WTC11 (cell line): ENCODE measurements around the gene ZNHIT2. TPM values are rescaled to one million over a fixed set of nuclear protein-coding genes. Genes with fewer than 3 reads are reported as not detected.

ENCODE experiments used
- ATAC-seq: fragments of 200-7000 bp; cut with Tn5 transposase; 2 replicates; pipeline ENCODE4 v1.10.0; 2021; ENCODE audit warnings: mild to moderate bottlenecking, moderate library complexity
- CTCF ChIA-PET: fragments of 300-600 bp; sonication (Branson Sonifier 250); formaldehyde crosslinking; loops from one replicate; lab custom pipeline; 2021; ENCODE audit warnings: antibody characterized with exemption; lab: Charles Lee
- POLR2A ChIA-PET: fragments of 350-600 bp; sonication (Branson Sonifier 250); formaldehyde crosslinking; loops from one replicate; lab custom pipeline; 2021; ENCODE audit warnings: antibody characterized with exemption; lab: Charles Lee
- DNase-seq: peaks from one replicate; pipeline ENCODE4 v3.0.0; 2021; ENCODE audit warnings: low spot score
- H3K27ac Mint-ChIP-seq: 2 replicates; pipeline ENCODE4 v1.8.0; 2021; ENCODE audit warnings: mixed read lengths
- H3K27me3 Mint-ChIP-seq: 2 replicates; pipeline ENCODE4 v1.8.0; 2021; ENCODE audit warnings: low read depth, mild to moderate bottlenecking, moderate library complexity, mixed read lengths
- H3K36me3 Mint-ChIP-seq: 2 replicates; pipeline ENCODE4 v1.8.0; 2021; ENCODE audit warnings: mixed read lengths
- H3K4me1 Mint-ChIP-seq: 2 replicates; pipeline ENCODE4 v1.8.0; 2022; ENCODE audit warnings: mixed read lengths
- H3K4me3 Mint-ChIP-seq: 2 replicates; pipeline ENCODE4 v1.8.0; 2021; ENCODE audit warnings: mild to moderate bottlenecking, moderate library complexity, mixed read lengths
- H3K9me3 Mint-ChIP-seq: 2 replicates; pipeline ENCODE4 v1.8.0; 2021; ENCODE audit warnings: mixed read lengths
- ATF1 ChIP-seq: sonication (generic); formaldehyde crosslinking; IDR thresholded peaks from 2 replicates; pipeline ENCODE4 v1.8.1; 2023; ENCODE audit warnings: mild to moderate bottlenecking, moderate library complexity, missing genetic modification reagents
- ATF3 ChIP-seq: sonication (generic); formaldehyde crosslinking; conservative IDR thresholded peaks from 2 replicates; pipeline ENCODE4 v1.8.1; 2022; ENCODE audit warnings: mild to moderate bottlenecking, missing genetic modification reagents
- CBFB ChIP-seq: sonication (generic); formaldehyde crosslinking; IDR thresholded peaks from 2 replicates; pipeline ENCODE4 v1.8.1; 2022; ENCODE audit warnings: mild to moderate bottlenecking, low read depth, missing genetic modification reagents
- CREB1 ChIP-seq: sonication (generic); formaldehyde crosslinking; IDR thresholded peaks from 2 replicates; pipeline ENCODE4 v1.8.0; 2023; ENCODE audit warnings: mild to moderate bottlenecking, missing genetic modification reagents
- CREM ChIP-seq: sonication (generic); formaldehyde crosslinking; IDR thresholded peaks from 2 replicates; pipeline ENCODE4 v1.8.1; 2022; ENCODE audit warnings: mild to moderate bottlenecking, missing genetic modification reagents, moderate library complexity
- ESRRA ChIP-seq: sonication (generic); formaldehyde crosslinking; IDR thresholded peaks from 2 replicates; pipeline ENCODE4 v1.8.1; 2022; ENCODE audit warnings: mild to moderate bottlenecking, missing genetic modification reagents, borderline replicate concordance
- IRF1 ChIP-seq: sonication (generic); formaldehyde crosslinking; IDR thresholded peaks from 2 replicates; pipeline ENCODE4 v1.8.0; 2023; ENCODE audit warnings: missing genetic modification reagents
- IRF2 ChIP-seq: sonication (generic); formaldehyde crosslinking; IDR thresholded peaks from 2 replicates; pipeline ENCODE4 v1.8.0; 2022; ENCODE audit warnings: low read depth, missing genetic modification reagents, borderline replicate concordance
- KAT7 ChIP-seq: sonication (generic); formaldehyde crosslinking; IDR thresholded peaks from 2 replicates; pipeline ENCODE4 v1.8.1; 2023; ENCODE audit warnings: missing genetic modification reagents, mild to moderate bottlenecking, borderline replicate concordance
- NR1H2 ChIP-seq: sonication (generic); formaldehyde crosslinking; IDR thresholded peaks from 2 replicates; pipeline ENCODE4 v1.9.0; 2021; ENCODE audit warnings: mild to moderate bottlenecking, moderate library complexity, missing genetic modification reagents
- NR2C2 ChIP-seq: sonication (generic); formaldehyde crosslinking; IDR thresholded peaks from 2 replicates; pipeline ENCODE4 v1.8.0; 2022; ENCODE audit warnings: mild to moderate bottlenecking, missing genetic modification reagents
- PRDM15 ChIP-seq: sonication (generic); formaldehyde crosslinking; IDR thresholded peaks from 2 replicates; pipeline ENCODE4 v1.8.0; 2022; ENCODE audit warnings: missing genetic modification reagents
- RELA ChIP-seq: sonication (generic); formaldehyde crosslinking; IDR thresholded peaks from 2 replicates; pipeline ENCODE4 v1.8.1; 2022; ENCODE audit warnings: missing genetic modification reagents, mild to moderate bottlenecking, borderline replicate concordance
- SOX15 ChIP-seq: fragments of 250-450 bp; sonication (Bioruptor Pico); IDR thresholded peaks from 2 replicates; pipeline ENCODE4 v1.9.0; 2021; ENCODE audit warnings: mild to moderate bottlenecking
- SP1 ChIP-seq: sonication (generic); formaldehyde crosslinking; conservative IDR thresholded peaks from 2 replicates; pipeline ENCODE4 v1.8.1; 2022; ENCODE audit warnings: missing genetic modification reagents
- USF1 ChIP-seq: sonication (generic); formaldehyde crosslinking; IDR thresholded peaks from 2 replicates; pipeline ENCODE4 v1.8.0; 2022; ENCODE audit warnings: mild to moderate bottlenecking, missing genetic modification reagents
- ZNF121 ChIP-seq: sonication (generic); formaldehyde crosslinking; IDR thresholded peaks from 2 replicates; pipeline ENCODE4 v1.8.0; 2023; ENCODE audit warnings: missing genetic modification reagents
- ZNF263 ChIP-seq: sonication (generic); formaldehyde crosslinking; IDR thresholded peaks from 2 replicates; pipeline ENCODE4 v1.8.1; 2022; ENCODE audit warnings: low read depth, mild to moderate bottlenecking, moderate library complexity, missing genetic modification reagents
- ZNF416 ChIP-seq: fragments of 250-450 bp; sonication (Bioruptor Pico); IDR thresholded peaks from 2 replicates; pipeline ENCODE4 v1.9.0; 2021; ENCODE audit warnings: mild to moderate bottlenecking, inconsistent platforms
- total RNA-seq: library from RNA; stranded (reverse); gene quantifications from 3 replicates; pipeline ENCODE4 v1.2.3, GENCODE V29; 2021
- TF ChIP-seq, protein P1 (sequence below): sonication (generic); formaldehyde crosslinking; IDR thresholded peaks from 2 replicates; pipeline ENCODE4 v1.8.0; 2022; ENCODE audit warnings: mild to moderate bottlenecking, missing genetic modification reagents
- TF ChIP-seq, protein P2 (sequence below): fragments of 250-450 bp; sonication (Bioruptor Pico); IDR thresholded peaks from 2 replicates; pipeline ENCODE4 v1.9.0; 2021; ENCODE audit warnings: mild to moderate bottlenecking

ZNHIT2 gene
- total RNA-seq, 1 experiment from 2014 or later, result 16.7 TPM

DNA sequence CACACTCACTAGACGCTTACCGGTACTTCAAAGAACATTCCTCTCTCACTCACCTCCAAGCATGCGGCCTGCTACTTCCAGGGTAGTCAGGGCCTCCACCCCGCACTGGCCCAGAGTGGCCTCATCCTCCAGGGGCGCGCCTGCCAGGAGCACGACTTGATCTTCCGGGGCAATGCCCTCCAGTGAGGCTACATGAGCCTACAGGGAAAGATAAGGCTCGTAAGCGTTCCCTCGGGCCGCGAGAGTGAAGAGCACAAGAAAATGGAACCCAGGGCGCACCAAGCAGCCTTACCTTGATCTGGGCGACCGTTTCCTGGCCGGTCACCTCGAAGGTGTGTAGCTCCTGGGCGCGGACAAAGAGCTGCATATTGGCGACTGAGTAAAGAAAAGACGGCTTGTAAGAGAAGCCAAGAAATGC is 4.0 kb upstream of the ZNHIT2 start:
- ChIA-PET POLR2A (interaction anchor here (0.5 to 2.4 kb wide), 9 partner anchors 9 to 381 kb away, joined by 3 to 19 read pairs (median 4); partner anchors contain the start of genes ARL2, CAPN1, SYVN1 and TM7SF2), CTCF (interaction anchor here (0.9 to 5.7 kb wide), 12 partner anchors 9 to 334 kb away, joined by 3 to 56 read pairs (median 6); partner anchors contain the start of genes ARL2, BATF2, CAPN1 and CDC42EP2)
- peaks cover 50% of the 10 kb centered on the region for H3K36me3 Mint-ChIP-seq

GRCh38 chr11:65120831-65121230 is 3.3 kb upstream of the ZNHIT2 start:
- ChIA-PET POLR2A (interaction anchor here (1.6 to 2.4 kb wide), 2 partner anchors 9 to 14 kb away, joined by 15 to 19 read pairs; partner anchors contain the start of genes SYVN1 and TM7SF2), CTCF (interaction anchor here (5.7 kb wide), 1 partner anchor 9 kb away, joined by 56 read pairs; the partner anchor contains the start of gene TM7SF2)
- peak overlapping the region; percentile 99 for H3K4me3 Mint-ChIP-seq
- DNase-seq, result no peak
- peak overlapping the region; percentile 100 for H3K27ac Mint-ChIP-seq
- TF ChIP-seq, protein P1, sequence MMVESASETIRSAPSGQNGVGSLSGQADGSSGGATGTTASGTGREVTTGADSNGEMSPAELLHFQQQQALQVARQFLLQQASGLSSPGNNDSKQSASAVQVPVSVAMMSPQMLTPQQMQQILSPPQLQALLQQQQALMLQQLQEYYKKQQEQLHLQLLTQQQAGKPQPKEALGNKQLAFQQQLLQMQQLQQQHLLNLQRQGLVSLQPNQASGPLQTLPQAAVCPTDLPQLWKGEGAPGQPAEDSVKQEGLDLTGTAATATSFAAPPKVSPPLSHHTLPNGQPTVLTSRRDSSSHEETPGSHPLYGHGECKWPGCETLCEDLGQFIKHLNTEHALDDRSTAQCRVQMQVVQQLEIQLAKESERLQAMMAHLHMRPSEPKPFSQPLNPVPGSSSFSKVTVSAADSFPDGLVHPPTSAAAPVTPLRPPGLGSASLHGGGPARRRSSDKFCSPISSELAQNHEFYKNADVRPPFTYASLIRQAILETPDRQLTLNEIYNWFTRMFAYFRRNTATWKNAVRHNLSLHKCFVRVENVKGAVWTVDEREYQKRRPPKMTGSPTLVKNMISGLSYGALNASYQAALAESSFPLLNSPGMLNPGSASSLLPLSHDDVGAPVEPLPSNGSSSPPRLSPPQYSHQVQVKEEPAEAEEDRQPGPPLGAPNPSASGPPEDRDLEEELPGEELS (CRISPR knock-in tag), result no peak
- no peak for TF ChIP-seq KAT7 (CRISPR knock-in tag)
- TF ChIP-seq ATF1, result no peak
- TF ChIP-seq ZNF416 (CRISPR knock-in tag), result no peak
- TF ChIP-seq ZNF263 (CRISPR knock-in tag), result no peak
- no peak for TF ChIP-seq ZNF121 (CRISPR knock-in tag)
- TF ChIP-seq RELA, result no peak
- no peak for TF ChIP-seq CREM (CRISPR knock-in tag)
- TF ChIP-seq, protein P2, sequence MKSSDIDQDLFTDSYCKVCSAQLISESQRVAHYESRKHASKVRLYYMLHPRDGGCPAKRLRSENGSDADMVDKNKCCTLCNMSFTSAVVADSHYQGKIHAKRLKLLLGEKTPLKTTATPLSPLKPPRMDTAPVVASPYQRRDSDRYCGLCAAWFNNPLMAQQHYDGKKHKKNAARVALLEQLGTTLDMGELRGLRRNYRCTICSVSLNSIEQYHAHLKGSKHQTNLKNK, result no peak
- no peak for TF ChIP-seq IRF1
- no peak for TF ChIP-seq ESRRA (CRISPR knock-in tag)
- no peak for TF ChIP-seq CREB1 (CRISPR knock-in tag)
- TF ChIP-seq IRF2, result no peak
- TF ChIP-seq USF1 (CRISPR knock-in tag), result no peak
- TF ChIP-seq SOX15, result no peak
- no peak for TF ChIP-seq CBFB (CRISPR knock-in tag)
- TF ChIP-seq NR1H2 (CRISPR knock-in tag), result no peak
- TF ChIP-seq, all 79 proteins: peak for 0
- Mint-ChIP-seq H3K36me3 (peaks cover 47% of the 10 kb centered on the region), H3K4me1 (peaks cover 17% of the 10 kb centered on the region), H3K9me3 (no peaks in the 10 kb centered on the region), H3K27me3 (no peaks in the 10 kb centered on the region)
- no peak for ATAC-seq

More for the DNA sequence above, 4.0 kb upstream of the ZNHIT2 start:
- ATAC-seq, result no peak
- H3K4me1 Mint-ChIP-seq, result peaks cover 17% of the 10 kb centered on the region
- H3K27me3 Mint-ChIP-seq, result no peaks in the 10 kb centered on the region
- H3K4me3 Mint-ChIP-seq, result peak overlapping the region; percentile 99
- peak overlapping the region; percentile 100 for H3K27ac Mint-ChIP-seq
- no peaks in the 10 kb centered on the region for H3K9me3 Mint-ChIP-seq
- no peak for DNase-seq
- no peak for TF ChIP-seq SP1 (CRISPR knock-in tag)
- 0 out of 2 replicates have a peak, but pooled peaks have one; percentile 31 for TF ChIP-seq ATF3 (CRISPR knock-in tag)
- 0 out of 2 replicates have a peak, but pooled peaks have one; percentile 10 for TF ChIP-seq NR2C2
- 0 out of 2 replicates have a peak, but pooled peaks have one; percentile 16 for TF ChIP-seq PRDM15 (CRISPR knock-in tag)
